H1 (cell line): Measurements from ENCODE around the gene FMNL2. TPM values are rescaled to one million over a fixed set of nuclear protein-coding genes. Genes with fewer than 3 reads are reported as not detected.

ENCODE experiments used
- CTCF ChIA-PET: fragments of 300-600 bp; sonication (Branson Sonifier 250); formaldehyde crosslinking; loops from one replicate; lab custom pipeline; 2021; ENCODE audit not compliant: partially characterized antibody; lab: Charles Lee
- POLR2A ChIA-PET: fragments of 300-600 bp; sonication (Branson Sonifier 250); formaldehyde crosslinking; loops from one replicate; lab custom pipeline; 2021; ENCODE audit warnings: inconsistent platforms; ENCODE audit not compliant: partially characterized antibody; lab: Charles Lee
- DNase-seq, 2 experiments: peaks; one replicate each; pipeline versions ENCODE4 v3.0.0 to v3.0.0-alpha.2; 2010 to 2022; ENCODE audit warnings: low spot score in 2 of 2, low read depth in 1 of 2, mixed read lengths in 1 of 2
- FAIRE-seq: peaks from 2 replicates; lab custom pipeline; 2011; peaks lifted over from hg19 to GRCh38; lab: Jason Lieb, UNC
- H2AFZ ChIP-seq: 2 replicates; pipeline ENCODE4 v1.8.1; 2012; ENCODE audit warnings: low read length, inconsistent platforms
- H2AK5ac ChIP-seq: 2 replicates; pipeline ENCODE4 v1.6.1; 2013; ENCODE audit warnings: low read depth, low read length
- H2BK120ac ChIP-seq: replicated peaks from 2 replicates; pipeline ENCODE3; 2013; ENCODE audit warnings: low read depth, low read length, inconsistent platforms
- H2BK12ac ChIP-seq: 2 replicates; pipeline ENCODE4 v1.6.1; 2013; ENCODE audit warnings: low read depth, low read length
- H2BK15ac ChIP-seq: 2 replicates; pipeline ENCODE4 v1.6.1; 2013; ENCODE audit warnings: low read length
- H2BK20ac ChIP-seq: 2 replicates; pipeline ENCODE4 v1.6.1; 2013; ENCODE audit warnings: low read length
- H2BK5ac ChIP-seq: 2 replicates; pipeline ENCODE4 v1.6.1; 2013; ENCODE audit warnings: low read depth, low read length
- H3K14ac ChIP-seq: 2 replicates; pipeline ENCODE4 v1.6.1; 2013; ENCODE audit warnings: inconsistent platforms; ENCODE audit not compliant: insufficient read length
- H3K18ac ChIP-seq: 2 replicates; pipeline ENCODE4 v1.6.1; 2013; ENCODE audit warnings: low read length; ENCODE audit errors: extremely low read depth
- H3K23ac ChIP-seq: 2 replicates; pipeline ENCODE4 v1.6.1; 2013; ENCODE audit warnings: inconsistent platforms; ENCODE audit not compliant: insufficient read length
- H3K23me2 ChIP-seq: 2 replicates; pipeline ENCODE4 v1.6.1; 2013; ENCODE audit warnings: low read depth, low read length
- H3K27ac ChIP-seq: 2 replicates; pipeline ENCODE4 v1.6.1; 2011; ENCODE audit warnings: low read depth, low read length, inconsistent platforms
- H3K27me3 ChIP-seq, 4 experiments: replicated peaks in 1 of 4; 1 replicate in 1 of 4; 2 replicates in 3 of 4; pipeline versions ENCODE4 v1.6.1 to v1.8.1; 2011 to 2013; ENCODE audit warnings: low read length in 3 of 4, mild to moderate bottlenecking in 3 of 4, inconsistent platforms in 2 of 4, mixed read lengths in 2 of 4, moderate library complexity in 1 of 4; ENCODE audit not compliant: control insufficient read depth in 3 of 4, insufficient read depth in 3 of 4; ENCODE audit errors: extremely low read depth in 1 of 4
- H3K36me3 ChIP-seq, 4 experiments: 2 replicates each; pipeline versions ENCODE4 v1.6.1 to v1.8.1; 2011 to 2013; ENCODE audit warnings: mild to moderate bottlenecking in 4 of 4, low read length in 3 of 4, moderate library complexity in 2 of 4, control low read depth in 1 of 4, inconsistent platforms in 1 of 4; ENCODE audit not compliant: insufficient read depth in 4 of 4, control insufficient read depth in 2 of 4
- H3K4ac ChIP-seq: replicated peaks from 2 replicates; pipeline ENCODE3; 2013; ENCODE audit warnings: low read length, low read depth, mixed read lengths, inconsistent platforms; ENCODE audit not compliant: insufficient read length
- H3K4me1 ChIP-seq, 4 experiments: replicated peaks in 1 of 4; 1 replicate in 1 of 4; 2 replicates in 3 of 4; pipeline versions ENCODE4 v1.6.1 to v1.8.1; 2011 to 2013; ENCODE audit warnings: low read length in 3 of 4, inconsistent platforms in 2 of 4, mixed read lengths in 1 of 4; ENCODE audit not compliant: insufficient read depth in 4 of 4, control insufficient read depth in 3 of 4
- H3K4me2 ChIP-seq, 2 experiments: 2 replicates each; pipeline versions ENCODE4 v1.6.1 to v1.8.1; 2011 to 2013; ENCODE audit warnings: low read depth in 2 of 2, low read length in 2 of 2, control low read depth in 1 of 2, inconsistent platforms in 1 of 2, mild to moderate bottlenecking in 1 of 2; ENCODE audit not compliant: insufficient read depth in 1 of 2
- H3K4me3 ChIP-seq, 4 experiments: fragments of 200-600, 300-600 bp in 1 of 4; sonication (generic), shearing (Covaris generic), sonication (Bioruptor Twin) in 1 of 4; 2 replicates each; pipeline versions ENCODE4 v1.5.1 to v1.8.1; 2011 to 2016; ENCODE audit warnings: low read length in 4 of 4, low read depth in 3 of 4, control low read depth in 2 of 4, inconsistent platforms in 2 of 4, mild to moderate bottlenecking in 2 of 4, mixed read lengths in 1 of 4, moderate library complexity in 1 of 4; ENCODE audit not compliant: insufficient read depth in 2 of 4; ENCODE audit errors: extremely low read depth in 1 of 4
- H3K56ac ChIP-seq: replicated peaks from 2 replicates; pipeline ENCODE3; 2013; ENCODE audit warnings: low read depth, mild to moderate bottlenecking, mixed read lengths, low read length, inconsistent platforms; ENCODE audit not compliant: insufficient read length
- H3K79me1 ChIP-seq: 2 replicates; pipeline ENCODE4 v1.6.1; 2013; ENCODE audit warnings: low read depth, low read length, control low read depth
- H3K79me2 ChIP-seq, 2 experiments: 2 replicates each; pipeline versions ENCODE4 v1.6.1 to v1.8.1; 2012 to 2013; ENCODE audit warnings: low read length in 2 of 2, mild to moderate bottlenecking in 2 of 2, inconsistent platforms in 1 of 2; ENCODE audit not compliant: insufficient read depth in 2 of 2, control insufficient read depth in 1 of 2
- H3K9ac ChIP-seq, 4 experiments: replicated peaks in 1 of 4; 1 replicate in 1 of 4; 2 replicates in 3 of 4; pipeline versions ENCODE4 v1.6.1 to v1.8.1; 2011 to 2013; ENCODE audit warnings: low read depth in 3 of 4, low read length in 3 of 4, control low read depth in 2 of 4, mild to moderate bottlenecking in 2 of 4, moderate library complexity in 2 of 4, inconsistent platforms in 1 of 4; ENCODE audit errors: extremely low read depth in 1 of 4
- H3K9me3 ChIP-seq, 2 experiments: 2 replicates each; pipeline versions ENCODE4 v1.6.1 to v1.8.1; 2012 to 2013; ENCODE audit warnings: mild to moderate bottlenecking in 2 of 2, moderate library complexity in 2 of 2, control low read depth in 1 of 2, inconsistent platforms in 1 of 2, low read depth in 1 of 2, low read length in 1 of 2, mixed read lengths in 1 of 2; ENCODE audit not compliant: insufficient read depth in 2 of 2
- H4K20me1 ChIP-seq, 2 experiments: replicated peaks in 1 of 2; 2 replicates each; pipeline versions ENCODE3 to v1.8.1; 2011 to 2013; ENCODE audit warnings: inconsistent platforms in 2 of 2, low read length in 2 of 2, mild to moderate bottlenecking in 1 of 2; ENCODE audit not compliant: insufficient read depth in 2 of 2, control insufficient read depth in 1 of 2
- H4K5ac ChIP-seq: 2 replicates; pipeline ENCODE4 v1.6.1; 2013; ENCODE audit warnings: low read length, low read depth, mixed read lengths, inconsistent platforms; ENCODE audit not compliant: insufficient read length
- H4K8ac ChIP-seq: 2 replicates; pipeline ENCODE4 v1.8.0; 2013; ENCODE audit warnings: mild to moderate bottlenecking, moderate library complexity, low read length, inconsistent platforms; ENCODE audit not compliant: insufficient read depth; ENCODE audit errors: extremely low read depth
- H4K91ac ChIP-seq: replicated peaks from 2 replicates; pipeline ENCODE3; 2013; ENCODE audit warnings: low read length, mixed read lengths, inconsistent platforms; ENCODE audit not compliant: insufficient read length
- KDM1A ChIP-seq: fragments of 200-600, 300-600 bp; sonication (generic); IDR thresholded peaks from 2 replicates; pipeline ENCODE4 v1.7.1; 2016; ENCODE audit warnings: mild to moderate bottlenecking, low read length, borderline replicate concordance
- WGBS, 2 experiments: shearing (Covaris generic) in 1 of 2; methylation state at CpG; one replicate each; pipeline versions ENCODE4 v1.1.6 to v1.1.7; 2013 to 2015; ENCODE audit warnings: low lambda C conversion rate in 2 of 2, mixed read lengths in 2 of 2, inconsistent platforms in 1 of 2, low coverage in 1 of 2, missing lambda C conversion rate in 1 of 2; ENCODE audit not compliant: insufficient replicate concordance in 2 of 2, insufficient coverage in 1 of 2, insufficient read length in 1 of 2; ENCODE audit errors: extremely low coverage in 1 of 2, missing lambda C conversion rate in 1 of 2; 5-methylcytosine and 5-hydroxymethylcytosine counted together
- polyA plus RNA-seq, 7 experiments: library from polyadenylated mRNA; depleted of rRNA in 3 of 7; stranded (reverse) in 5 of 7; unstranded in 2 of 7; fragments of >200 nt in 5 of 7; fragments of 200-250 nt in 2 of 7; gene quantifications; 1 replicate in 5 of 7; 2 replicates in 1 of 7; 4 replicates in 1 of 7; pipeline versions ENCODE4 v1.2.1 to v1.2.3, GENCODE V29; 2011 to 2013; ENCODE audit warnings: missing spikeins in 2 of 7, mixed read lengths in 2 of 7
- total RNA-seq: library from RNA; stranded (reverse); fragmentation: NEBNext Ultra II Directional; extraction: Animal tissue kit (Norgen Biotek cat#: 25700); gene quantifications from 2 replicates; pipeline ENCODE4 v1.2.1, GENCODE V29; 2021
- TF ChIP-seq, protein P1 (sequence below): IDR thresholded peaks from 2 replicates; pipeline ENCODE4 v1.6.1; 2012; ENCODE audit warnings: inconsistent platforms

Gene FMNL2
- total and polyA plus RNA-seq, 2 of the 8 experiments (the other 6 are each of a cell fraction or from before 2014, with no cell fraction given): 15.5 to 45.1 TPM

DNA sequence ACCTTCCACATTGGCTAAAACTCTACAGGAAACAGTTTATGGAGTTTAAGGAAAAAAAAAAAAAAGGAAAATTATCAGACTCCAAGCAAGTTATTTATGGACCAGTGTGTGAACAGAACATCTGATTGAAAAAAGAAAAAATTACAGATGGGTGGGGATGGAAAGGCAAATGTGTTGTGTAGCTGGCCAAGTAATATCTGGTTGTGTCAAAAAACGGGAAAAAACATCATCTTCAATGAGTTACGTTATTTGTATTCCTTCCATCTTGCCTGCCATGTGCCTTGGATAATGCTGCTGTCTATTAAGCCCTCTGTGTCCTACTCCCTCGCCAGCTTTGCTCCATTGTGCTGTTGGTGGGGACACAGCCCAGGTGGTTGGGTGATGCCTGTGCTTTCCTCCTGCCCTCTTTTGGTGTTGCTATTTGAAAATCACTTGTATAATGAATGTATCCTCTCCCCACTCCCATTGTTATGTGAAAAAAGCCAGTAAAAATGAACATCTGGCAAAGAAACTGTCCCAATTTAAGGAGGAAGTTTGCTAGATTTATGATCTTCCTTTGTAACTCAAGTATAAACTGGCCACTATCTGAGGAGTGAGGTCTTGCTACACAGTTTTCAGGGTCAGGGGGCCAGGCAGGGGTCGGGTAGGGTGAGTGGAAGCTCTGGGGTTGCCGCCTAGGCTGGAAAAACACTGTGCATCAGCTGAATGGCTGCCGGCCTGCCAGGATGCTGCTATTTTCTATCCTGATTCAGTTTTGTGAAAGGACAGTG lies 155.9 kb downstream of the FMNL2 start:
- Histone ChIP-seq H2BK5ac (0 out of 2 replicates have a peak overlapping the region, but pooled peaks have one; percentile 41), H3K27ac (no peak overlapping the region), H3K56ac (no peak overlapping the region), H3K4me2 (peak overlapping the region in 1 of 2 experiments; percentile 25; a peak in 1 of 4 replicates), H3K79me1 (peaks cover 8% of the 10 kb centered on the region; the same call in 1 of the 2 replicates), H3K4ac (no peak overlapping the region), H3K79me2 (peaks cover 0 to 84% of the 10 kb centered on the region in 2 experiments; a peak in 2 of 4 replicates), H4K91ac (no peak overlapping the region), H2AK5ac (peak overlapping the region; percentile 61; the same call in 1 of the 2 replicates), H3K9ac (no peak overlapping the region; a peak in 1 of 7 replicates), H4K5ac (no peak overlapping the region), H3K14ac (no peak overlapping the region), H3K27me3 (no peaks in the 10 kb centered on the region), H4K20me1 (no peaks in the 10 kb centered on the region), H4K8ac (no peak overlapping the region; the same call in 1 of the 2 replicates), H2AFZ (no peak overlapping the region), H3K4me1 (peaks cover 2 to 28% (median 24%) of the 10 kb centered on the region in 4 experiments; a peak in 6 of 7 replicates), H2BK120ac (no peak overlapping the region), H2BK20ac (no peak overlapping the region; the same call in 1 of the 2 replicates), H2BK15ac (no peak overlapping the region; the same call in 1 of the 2 replicates), H3K9me3 (no peaks in the 10 kb centered on the region), H3K23me2 (peaks cover 1% of the 10 kb centered on the region), H2BK12ac (no peak overlapping the region; the same call in 1 of the 2 replicates), H3K36me3 (no peaks in the 10 kb centered on the region), H3K23ac (no peak overlapping the region), H3K18ac (no peak overlapping the region), H3K4me3 (no peak overlapping the region)
- ChIA-PET POLR2A (interaction anchor here (1.0 kb wide), 1 partner anchor 23 kb away, joined by 3 read pairs; no protein-coding TSS in a partner anchor), CTCF (interaction anchor here (0.7 to 1.7 kb wide), 5 partner anchors 10 to 79 kb away, joined by 3 to 7 read pairs (median 5); no protein-coding TSS in a partner anchor)
- DNase-seq: no peak
- TF ChIP-seq KDM1A: no peak
- TF ChIP-seq, protein P1, sequence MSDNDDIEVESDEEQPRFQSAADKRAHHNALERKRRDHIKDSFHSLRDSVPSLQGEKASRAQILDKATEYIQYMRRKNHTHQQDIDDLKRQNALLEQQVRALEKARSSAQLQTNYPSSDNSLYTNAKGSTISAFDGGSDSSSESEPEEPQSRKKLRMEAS: 0 out of 2 replicates have a peak, but pooled peaks have one; percentile 22
- WGBS, 2 experiments: 70% methylated on average over 6 of the region's 6 CpGs; no CpG with 5 or more reads in 1 of the 2 experiments
- no peak for FAIRE-seq
